Smooth muscle cell (in vitro differentiated cells): ENCODE data around the gene CATSPERB. TPM values are rescaled to one million over a fixed set of nuclear protein-coding genes. Genes with fewer than 3 reads are reported as not detected.
"Not testable (repeated sequence)": the region's sequence is repeated elsewhere in the genome, so short reads cannot be mapped to it uniquely, and the experiment has no call there.

ENCODE experiments used
- DNase-seq: peaks from one replicate; lab custom pipeline; 2025; ENCODE audit not compliant: unreplicated experiment; lab: John Stamatoyannopoulos, UW
- H2AFZ ChIP-seq: fragments of 200-600 bp; sonication (generic); 2 replicates; pipeline ENCODE4 v1.6.0; 2016; ENCODE audit warnings: antibody characterized with exemption, low read depth, mild to moderate bottlenecking
- H3F3A ChIP-seq: fragments of 200-600 bp; sonication (generic); 2 replicates; pipeline ENCODE4 v1.6.0; 2017; ENCODE audit warnings: antibody characterized with exemption, low read depth
- H3K27ac ChIP-seq: fragments of 200-600 bp; sonication (generic); 2 replicates; pipeline ENCODE4 v1.5.1; 2016; ENCODE audit warnings: low read depth, mild to moderate bottlenecking
- H3K27me3 ChIP-seq: fragments of 200-600 bp; sonication (generic); 2 replicates; pipeline ENCODE4 v1.6.1; 2016; ENCODE audit warnings: low read depth, mild to moderate bottlenecking
- H3K36me3 ChIP-seq: fragments of 200-600 bp; sonication (generic); 2 replicates; pipeline ENCODE4 v1.5.1; 2016; ENCODE audit warnings: low read depth
- H3K4me1 ChIP-seq: fragments of 200-600 bp; sonication (generic); 2 replicates; pipeline ENCODE4 v1.5.1; 2016; ENCODE audit warnings: low read depth
- H3K4me2 ChIP-seq: fragments of 200-600 bp; sonication (generic); 2 replicates; pipeline ENCODE4 v1.6.0; 2016; ENCODE audit warnings: mild to moderate bottlenecking
- H3K4me3 ChIP-seq: fragments of 200-600 bp; sonication (generic); 2 replicates; pipeline ENCODE4 v1.5.1; 2016; ENCODE audit warnings: mild to moderate bottlenecking
- H3K79me2 ChIP-seq: fragments of 200-600 bp; sonication (generic); 2 replicates; pipeline ENCODE4 v1.6.0; 2016; ENCODE audit warnings: low read depth, mild to moderate bottlenecking
- H3K9ac ChIP-seq: fragments of 200-600 bp; sonication (generic); 2 replicates; pipeline ENCODE4 v1.6.0; 2016; ENCODE audit warnings: low read depth
- H3K9me3 ChIP-seq: fragments of 200-600 bp; sonication (generic); replicated peaks from 2 replicates; pipeline ENCODE4 v1.5.1; 2016; ENCODE audit warnings: low read depth
- H4K20me1 ChIP-seq: fragments of 200-600 bp; sonication (generic); 2 replicates; pipeline ENCODE4 v1.6.0; 2016; ENCODE audit warnings: low read depth
- WGBS: methylation state at CpG from one replicate; pipeline ENCODE4 v1.1.7; 2016; ENCODE audit warnings: low lambda C conversion rate; 5-methylcytosine and 5-hydroxymethylcytosine counted together
- polyA plus RNA-seq: library from polyadenylated mRNA; unstranded; fragments of >200 nt; fragmentation: Nextera tagmentation; extraction: Ambion mirVana; gene quantifications from 2 replicates; pipeline ENCODE4 v1.2.1, GENCODE V29; 2016
- total RNA-seq: library from RNA; depleted of rRNA; stranded (reverse); fragments of >200 nt; gene quantifications from 2 replicates; pipeline ENCODE4 v1.2.3, GENCODE V29; 2014
- TF ChIP-seq, protein P1 (sequence below): fragments of 200-600 bp; sonication (generic); IDR thresholded peaks from 2 replicates; pipeline ENCODE4 v1.5.1; 2017; ENCODE audit warnings: borderline replicate concordance, mild to moderate bottlenecking, antibody characterized with exemption; ENCODE audit not compliant: insufficient read depth, poor library complexity, severe bottlenecking

CATSPERB gene
- total and polyA plus RNA-seq, 2 experiments from 2014 or later = 0.18 TPM; not detected in 1

GRCh38 chr14:91745344-91745743 is 13.5 kb upstream of the CATSPERB start:
- WGBS = 94% methylated on average over 1 of the region's 1 CpG
- DNase-seq = no peak
- TF ChIP-seq, protein P1, sequence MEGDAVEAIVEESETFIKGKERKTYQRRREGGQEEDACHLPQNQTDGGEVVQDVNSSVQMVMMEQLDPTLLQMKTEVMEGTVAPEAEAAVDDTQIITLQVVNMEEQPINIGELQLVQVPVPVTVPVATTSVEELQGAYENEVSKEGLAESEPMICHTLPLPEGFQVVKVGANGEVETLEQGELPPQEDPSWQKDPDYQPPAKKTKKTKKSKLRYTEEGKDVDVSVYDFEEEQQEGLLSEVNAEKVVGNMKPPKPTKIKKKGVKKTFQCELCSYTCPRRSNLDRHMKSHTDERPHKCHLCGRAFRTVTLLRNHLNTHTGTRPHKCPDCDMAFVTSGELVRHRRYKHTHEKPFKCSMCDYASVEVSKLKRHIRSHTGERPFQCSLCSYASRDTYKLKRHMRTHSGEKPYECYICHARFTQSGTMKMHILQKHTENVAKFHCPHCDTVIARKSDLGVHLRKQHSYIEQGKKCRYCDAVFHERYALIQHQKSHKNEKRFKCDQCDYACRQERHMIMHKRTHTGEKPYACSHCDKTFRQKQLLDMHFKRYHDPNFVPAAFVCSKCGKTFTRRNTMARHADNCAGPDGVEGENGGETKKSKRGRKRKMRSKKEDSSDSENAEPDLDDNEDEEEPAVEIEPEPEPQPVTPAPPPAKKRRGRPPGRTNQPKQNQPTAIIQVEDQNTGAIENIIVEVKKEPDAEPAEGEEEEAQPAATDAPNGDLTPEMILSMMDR = no peak
- no peaks in the 10 kb centered on the region for H3K9me3 ChIP-seq
- no peaks in the 10 kb centered on the region for H3K79me2 ChIP-seq
- H3K4me1 ChIP-seq = no peaks in the 10 kb centered on the region
- no peaks in the 10 kb centered on the region for H3K36me3 ChIP-seq
- H3F3A ChIP-seq = no peaks in the 10 kb centered on the region
- no peak overlapping the region for H3K27ac ChIP-seq
- peaks cover 3% of the 10 kb centered on the region for H3K27me3 ChIP-seq
- no peak overlapping the region for H3K4me2 ChIP-seq
- H3K4me3 ChIP-seq = no peak overlapping the region
- no peaks in the 10 kb centered on the region for H4K20me1 ChIP-seq
- no peak overlapping the region for H2AFZ ChIP-seq
- no peak overlapping the region for H3K9ac ChIP-seq

DNA sequence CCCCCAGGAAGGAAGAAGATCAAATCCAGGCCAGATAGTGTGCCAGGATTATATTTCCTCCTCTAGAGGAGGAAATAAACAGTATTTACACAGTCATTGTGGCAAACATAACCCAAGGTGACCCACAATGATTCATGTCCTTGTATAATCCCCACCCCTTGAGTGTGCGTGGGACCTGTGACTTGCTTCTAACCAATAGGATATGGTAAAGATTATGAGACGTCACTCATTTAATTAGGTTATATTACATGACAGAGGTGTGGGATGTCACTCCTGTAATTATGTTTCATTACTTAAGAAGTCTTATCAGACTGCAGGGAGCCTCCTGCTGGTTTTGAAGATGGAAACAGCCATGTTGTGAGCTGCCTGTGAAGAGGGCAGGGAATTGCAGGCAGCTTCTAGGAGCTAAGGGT is 12.2 kb upstream of the CATSPERB start:
- H3K9me3 ChIP-seq = no peaks in the 10 kb centered on the region
- H3K4me2 ChIP-seq = no peak overlapping the region
- no peaks in the 10 kb centered on the region for H4K20me1 ChIP-seq
- no peaks in the 10 kb centered on the region for H3K79me2 ChIP-seq
- WGBS = 84% methylated on average over 2 of the region's 2 CpGs
- TF ChIP-seq, protein P1 = no peak
- no peak overlapping the region for H3K9ac ChIP-seq
- no peaks in the 10 kb centered on the region for H3K36me3 ChIP-seq
- DNase-seq = no peak
- H3K4me3 ChIP-seq = no peak overlapping the region
- no peak overlapping the region for H2AFZ ChIP-seq
- no peaks in the 10 kb centered on the region for H3K4me1 ChIP-seq
- peaks cover 3% of the 10 kb centered on the region for H3K27me3 ChIP-seq
- no peak overlapping the region for H3K27ac ChIP-seq
- no peaks in the 10 kb centered on the region for H3F3A ChIP-seq

DNA sequence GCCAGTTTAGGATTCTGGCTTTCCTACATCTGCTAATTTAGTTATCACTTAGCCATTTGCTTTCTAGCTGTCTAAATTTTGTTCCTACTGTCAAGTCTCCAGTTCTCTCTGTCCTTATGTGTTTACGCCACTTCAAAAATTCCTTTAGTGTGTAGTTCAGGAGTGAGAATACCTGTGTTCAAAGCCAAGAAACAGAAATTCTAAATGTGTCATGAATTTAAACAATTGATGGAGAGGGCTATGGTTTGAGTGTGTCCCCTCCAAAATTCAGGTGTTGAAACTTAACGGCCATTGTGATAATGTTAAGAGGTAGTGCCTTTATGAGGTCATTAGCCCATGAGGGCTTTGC is 11.4 kb upstream of the CATSPERB start:
- no peak overlapping the region for H3K9ac ChIP-seq
- WGBS = 96% methylated on average over 2 of the region's 2 CpGs
- H3K27ac ChIP-seq = no peak overlapping the region
- H3K9me3 ChIP-seq = no peaks in the 10 kb centered on the region
- TF ChIP-seq, protein P1 = no peak
- H3K79me2 ChIP-seq = no peaks in the 10 kb centered on the region
- H3F3A ChIP-seq = no peaks in the 10 kb centered on the region
- H3K4me1 ChIP-seq = no peaks in the 10 kb centered on the region
- no peak overlapping the region for H2AFZ ChIP-seq
- no peak overlapping the region for H3K4me2 ChIP-seq
- DNase-seq = no peak
- H3K27me3 ChIP-seq = peaks cover 3% of the 10 kb centered on the region
- H3K36me3 ChIP-seq = no peaks in the 10 kb centered on the region
- H3K4me3 ChIP-seq = no peak overlapping the region
- no peaks in the 10 kb centered on the region for H4K20me1 ChIP-seq

DNA sequence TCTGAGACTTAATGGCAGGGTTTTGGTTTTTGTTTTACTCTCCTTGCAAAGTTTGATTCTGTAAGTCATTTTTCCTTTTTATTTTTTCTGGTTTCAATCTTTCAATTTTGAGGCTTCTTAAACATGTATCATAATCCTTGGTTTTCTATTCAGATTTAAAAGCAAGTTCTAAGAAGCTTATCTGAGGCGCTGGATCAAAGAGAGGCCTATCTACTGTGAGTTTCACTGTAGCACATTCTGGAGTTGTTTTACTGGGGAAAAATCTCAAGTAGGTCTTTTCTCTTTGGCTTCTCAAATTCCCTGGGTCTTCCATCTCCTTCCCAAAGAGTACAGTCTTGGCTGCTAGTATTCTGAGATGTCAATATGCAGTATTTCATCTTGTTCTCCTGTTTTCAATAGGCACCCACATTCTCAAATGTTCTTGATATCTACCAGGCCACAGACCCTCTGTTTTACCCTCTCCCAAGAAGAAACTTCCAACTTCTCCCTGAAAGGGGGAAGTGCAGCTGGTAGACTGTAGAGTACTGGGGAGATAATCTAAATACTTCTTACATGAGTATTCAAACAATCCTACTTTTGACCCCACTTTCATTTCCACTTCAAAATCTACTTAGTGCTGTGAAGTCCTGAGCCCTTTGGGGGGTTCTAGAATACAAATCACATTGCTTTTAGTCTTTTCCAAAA is 10.9 kb upstream of the CATSPERB start:
- WGBS = 54% methylated on average over 1 of the region's 1 CpG
- Histone ChIP-seq H4K20me1 (no peaks in the 10 kb centered on the region), H3F3A (no peaks in the 10 kb centered on the region), H3K27me3 (peaks cover 3% of the 10 kb centered on the region), H3K4me2 (no peak overlapping the region), H3K4me1 (no peaks in the 10 kb centered on the region), H3K4me3 (no peak overlapping the region), H3K9ac (no peak overlapping the region), H3K9me3 (no peaks in the 10 kb centered on the region), H3K79me2 (no peaks in the 10 kb centered on the region), H2AFZ (peak overlapping the region; percentile 40), H3K27ac (no peak overlapping the region), H3K36me3 (no peaks in the 10 kb centered on the region)
- no peak for DNase-seq
- TF ChIP-seq, protein P1 = no peak

DNA sequence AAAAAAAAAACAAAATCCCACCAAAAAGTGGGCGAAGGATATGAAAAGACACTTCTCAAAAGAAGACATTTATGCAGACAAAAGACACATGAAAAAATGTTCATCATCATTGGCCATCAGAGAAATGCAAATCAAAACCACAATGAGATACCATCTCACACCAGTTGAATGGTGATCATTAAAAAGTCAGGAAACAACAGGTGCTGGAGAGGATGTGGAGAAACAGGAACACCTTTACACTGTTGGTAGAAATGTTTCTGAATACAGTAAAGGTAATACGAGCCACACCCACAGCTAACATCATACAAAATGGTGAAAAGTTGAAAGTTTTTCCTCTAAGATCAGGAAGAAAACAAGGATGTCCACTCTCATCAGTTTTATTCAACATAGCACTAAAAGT is 8.0 kb upstream of the CATSPERB start:
- not testable (repeated sequence) for H3K9me3 ChIP-seq, H4K20me1 ChIP-seq, H3K9ac ChIP-seq, H3K36me3 ChIP-seq, H3K4me2 ChIP-seq, H3K79me2 ChIP-seq, H3K4me1 ChIP-seq, H2AFZ ChIP-seq, H3F3A ChIP-seq, DNase-seq, H3K27me3 ChIP-seq, H3K27ac ChIP-seq, H3K4me3 ChIP-seq
- WGBS = 88% methylated on average over 2 of the region's 2 CpGs
